ENCODE data around the gene GCH1.
"Not testable (repeated sequence)": the region's sequence is repeated elsewhere in the genome, so short reads cannot be mapped to it uniquely, and the experiment has no call there.

Gene GCH1

DNA sequence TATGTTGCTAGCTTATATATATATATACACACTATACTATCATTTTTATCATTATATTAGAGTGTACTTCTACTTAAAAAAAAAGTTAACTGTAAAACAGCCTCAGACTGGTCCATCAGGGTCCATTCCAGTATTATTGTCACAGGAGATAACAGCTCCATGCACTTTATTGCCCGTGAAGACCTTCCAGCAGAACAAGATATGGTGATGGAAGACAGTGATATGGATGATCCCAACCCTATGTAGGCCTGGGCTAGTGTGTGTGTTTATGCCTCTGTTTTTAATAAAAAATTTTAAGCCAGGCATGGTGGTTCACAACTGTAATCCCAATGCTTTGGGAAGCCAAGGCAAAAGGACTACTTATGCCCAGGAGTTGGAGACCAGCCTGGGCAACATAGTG is 86.2 kb downstream of the GCH1 start:
- no peak for DNase-seq

DNA sequence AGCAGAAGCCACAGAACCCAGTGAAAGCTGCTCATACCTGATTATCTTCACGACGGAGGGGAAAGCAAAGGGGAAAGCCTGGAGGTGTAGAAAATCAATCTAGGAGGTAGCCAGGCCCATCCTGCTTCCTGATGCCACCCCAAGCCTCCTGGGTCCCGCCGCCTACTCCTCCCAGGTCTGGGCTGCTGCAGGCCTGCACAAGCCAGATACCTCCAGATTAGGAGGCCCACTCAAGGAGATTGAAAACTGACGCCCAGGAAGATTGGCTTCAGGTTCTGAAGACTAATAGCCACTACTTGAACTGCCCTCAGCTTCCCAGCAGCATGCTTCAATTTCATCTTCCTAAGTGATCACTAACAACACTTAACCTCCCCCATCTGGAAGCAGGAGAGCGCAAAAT is 87.1 kb downstream of the GCH1 start:
- DNase-seq: no peak

DNA sequence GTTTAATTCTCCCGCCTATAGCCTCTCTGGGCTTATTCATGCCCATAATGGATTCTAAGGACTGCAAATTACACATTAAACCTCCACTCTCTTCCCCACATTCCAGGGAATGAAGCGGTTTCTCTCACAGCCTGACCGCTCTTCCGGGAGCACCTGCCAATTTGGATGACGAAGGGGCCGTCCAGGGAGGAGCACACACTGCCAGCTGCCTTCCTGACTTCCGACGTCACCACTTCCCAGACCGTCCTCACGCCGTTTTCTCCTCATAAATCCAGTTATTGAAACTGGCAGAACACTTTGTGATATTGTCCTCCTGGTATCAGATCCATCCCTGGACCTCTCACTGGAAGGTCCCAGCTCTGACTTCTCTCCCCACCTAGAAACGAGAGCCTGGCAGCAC is 87.6 kb downstream of the GCH1 start:
- no peak for DNase-seq

DNA sequence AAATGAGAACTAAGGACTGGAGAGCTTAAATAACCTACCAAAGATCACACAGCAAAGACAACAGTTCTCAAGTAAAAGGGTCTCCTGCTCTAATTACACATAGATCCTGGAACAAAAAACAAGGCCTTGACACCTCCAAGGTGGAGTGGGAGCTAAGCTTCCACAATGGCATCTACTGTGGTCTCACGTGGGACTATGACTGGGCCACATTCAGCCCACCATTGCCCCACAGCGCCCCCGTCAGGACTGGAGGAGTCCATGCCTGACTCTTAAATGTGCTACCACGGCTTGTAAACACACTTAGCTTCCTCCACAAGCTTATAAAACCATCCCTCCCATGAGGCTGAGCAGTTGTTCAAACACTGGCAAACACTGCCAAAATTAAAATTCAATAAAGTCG is 88.5 kb downstream of the GCH1 start:
- peak; percentile 56 for DNase-seq

DNA sequence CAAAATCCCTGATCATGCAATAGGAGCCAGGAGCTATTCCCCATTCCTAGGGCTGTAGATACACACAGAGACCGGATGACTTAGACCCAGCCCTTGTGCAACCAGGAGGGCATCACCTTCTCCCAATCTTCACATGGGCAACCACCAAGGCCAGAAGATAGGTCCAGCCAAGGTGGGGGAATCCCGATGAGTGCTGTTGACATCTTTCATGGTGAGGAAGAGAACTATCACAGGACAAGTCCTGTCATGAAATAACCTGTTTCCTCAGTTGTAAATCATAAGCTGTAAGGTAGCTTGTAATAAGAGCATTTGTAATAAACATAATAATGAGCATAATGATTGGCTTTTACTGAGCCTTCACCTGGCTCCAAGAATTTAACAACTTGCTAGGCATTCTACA is 89.5 kb downstream of the GCH1 start:
- no peak for DNase-seq

DNA sequence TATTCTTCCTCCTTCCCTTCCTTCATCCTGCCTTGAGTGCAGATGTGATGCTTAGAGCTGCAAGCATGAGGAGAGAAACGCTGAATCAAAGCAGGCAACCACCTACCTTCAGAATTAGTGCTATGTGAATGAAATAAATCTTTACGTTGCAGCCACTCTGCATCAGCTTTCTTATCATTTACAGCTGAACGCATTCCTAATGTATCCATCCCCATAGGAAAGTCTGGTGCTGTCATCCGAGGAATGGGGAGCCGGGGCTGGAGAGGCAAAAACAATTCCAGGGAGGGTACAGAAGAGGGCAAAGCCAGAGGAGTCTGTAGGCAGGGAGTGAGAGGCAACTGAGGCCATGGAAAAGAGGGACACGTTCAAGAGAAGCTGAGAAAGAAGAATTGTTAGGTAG is 90.0 kb downstream of the GCH1 start:
- no peak for DNase-seq

DNA sequence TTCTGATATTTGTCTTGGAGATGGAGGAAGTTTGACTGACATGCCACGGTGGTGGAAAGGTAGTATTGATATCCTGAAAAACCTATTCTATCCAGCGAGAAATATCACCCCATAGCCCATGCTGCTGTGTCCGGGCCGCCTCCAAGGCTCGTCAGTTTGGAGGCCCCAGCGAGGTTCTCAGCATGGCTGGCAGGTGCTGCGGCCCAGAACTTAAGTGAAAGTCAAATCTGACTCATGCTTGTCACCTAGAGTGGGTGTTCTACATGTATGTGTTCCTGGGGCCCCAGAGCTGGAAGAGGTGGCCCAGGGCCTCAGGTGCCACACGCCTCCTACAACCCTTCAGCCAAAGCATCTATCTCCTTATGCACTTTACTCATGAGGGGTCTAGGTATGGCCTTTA is 92.9 kb downstream of the GCH1 start:
- DNase-seq: peak; percentile 15

DNA sequence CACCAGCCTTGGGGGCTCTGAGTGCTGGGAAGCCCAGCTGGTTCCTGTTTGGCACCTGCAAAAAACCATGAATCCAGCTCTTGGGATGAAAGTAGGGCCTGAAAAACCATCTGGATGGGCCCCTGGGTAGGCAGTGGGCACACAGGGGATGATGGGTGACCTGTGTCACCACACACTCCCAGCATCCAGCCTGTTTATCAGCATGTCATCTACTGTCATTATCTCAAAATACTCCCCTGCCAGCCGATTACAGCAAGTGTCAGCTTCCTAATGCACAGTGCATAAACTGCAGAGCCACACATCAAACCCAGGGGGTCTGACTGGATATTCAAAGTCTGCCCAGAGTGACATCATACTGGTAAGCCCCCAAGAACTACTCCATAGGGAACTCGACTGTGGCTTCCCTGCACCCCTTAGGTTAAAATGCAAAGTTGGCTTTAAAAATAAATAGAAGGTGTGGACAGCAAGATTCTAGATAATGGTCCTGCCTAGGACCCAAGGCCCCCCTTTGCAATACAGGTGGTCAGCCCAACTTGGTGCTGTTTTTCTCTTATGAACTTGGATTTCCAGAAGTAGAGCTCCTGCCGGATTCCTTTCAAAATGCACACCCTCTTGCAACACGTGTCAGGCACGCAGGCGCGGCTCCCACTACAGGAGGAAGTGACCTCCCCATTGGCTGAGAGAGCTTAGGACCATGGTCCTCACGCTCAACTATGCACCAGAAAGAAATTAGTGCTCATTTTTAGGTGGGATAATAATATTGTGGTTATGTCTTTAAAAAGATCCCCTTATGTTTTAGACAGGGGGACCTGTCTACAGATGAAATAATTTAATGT is 94.1 kb downstream of the GCH1 start:
- no peak for DNase-seq

DNA sequence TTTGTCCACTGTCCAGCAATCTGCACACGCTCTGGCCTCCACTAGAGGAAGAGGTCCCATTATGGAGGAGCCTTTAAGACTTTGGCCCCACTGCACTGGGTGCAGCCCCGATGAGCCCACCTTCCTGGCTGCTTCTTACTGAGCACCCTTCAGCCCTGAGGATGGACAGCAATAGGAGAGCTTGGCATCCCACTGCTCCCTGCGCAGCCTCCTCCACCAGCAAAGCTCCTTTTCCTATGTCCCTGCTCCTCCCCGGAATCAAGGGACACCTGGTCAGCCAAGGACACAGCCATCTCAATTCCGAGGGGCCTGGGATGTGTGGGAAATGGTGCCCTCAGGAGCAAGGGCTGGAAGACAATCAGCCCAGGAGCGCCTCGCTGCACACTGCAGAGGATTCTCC is 94.7 kb downstream of the GCH1 start:
- DNase-seq: no peak

DNA sequence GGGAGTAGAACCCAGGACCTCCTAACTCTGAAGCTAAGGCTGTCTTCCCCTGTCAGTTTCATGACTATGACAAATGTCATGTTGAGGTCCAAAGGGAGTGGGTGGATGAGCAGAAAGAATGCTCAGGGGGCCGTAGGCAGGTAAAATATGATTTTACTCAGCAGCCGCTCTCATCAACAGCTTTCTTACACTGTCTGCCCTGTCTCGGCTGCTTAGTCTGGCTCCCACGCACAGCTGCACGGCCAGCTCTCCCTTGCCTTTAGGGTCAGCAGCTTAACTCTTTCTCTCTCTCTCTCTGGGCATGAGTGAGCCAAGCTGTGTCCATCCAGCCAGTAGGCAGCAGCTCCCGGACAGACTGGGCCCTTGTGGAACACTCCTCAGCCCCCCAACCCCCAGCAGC is 95.2 kb downstream of the GCH1 start:
- no peak for DNase-seq

DNA sequence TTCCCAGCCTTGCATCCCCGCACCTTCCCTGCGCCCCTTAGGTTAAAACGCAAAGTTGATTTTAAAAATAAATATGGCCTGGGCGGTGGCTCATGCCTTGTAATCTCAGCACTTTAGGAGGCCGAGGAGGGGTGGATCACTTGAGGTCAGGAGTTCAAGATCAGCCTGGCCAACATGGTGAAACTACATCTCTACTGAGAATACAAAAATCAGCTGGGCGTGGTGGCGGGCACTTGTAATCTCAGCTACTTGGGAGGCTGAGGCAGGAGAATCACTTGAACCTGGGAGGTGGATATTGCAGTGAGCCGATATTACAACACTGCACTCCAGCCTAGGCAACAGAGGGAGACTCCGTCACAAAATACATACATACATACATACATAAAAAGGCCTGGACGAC is 96.0 kb downstream of the GCH1 start:
- no peak for DNase-seq

DNA sequence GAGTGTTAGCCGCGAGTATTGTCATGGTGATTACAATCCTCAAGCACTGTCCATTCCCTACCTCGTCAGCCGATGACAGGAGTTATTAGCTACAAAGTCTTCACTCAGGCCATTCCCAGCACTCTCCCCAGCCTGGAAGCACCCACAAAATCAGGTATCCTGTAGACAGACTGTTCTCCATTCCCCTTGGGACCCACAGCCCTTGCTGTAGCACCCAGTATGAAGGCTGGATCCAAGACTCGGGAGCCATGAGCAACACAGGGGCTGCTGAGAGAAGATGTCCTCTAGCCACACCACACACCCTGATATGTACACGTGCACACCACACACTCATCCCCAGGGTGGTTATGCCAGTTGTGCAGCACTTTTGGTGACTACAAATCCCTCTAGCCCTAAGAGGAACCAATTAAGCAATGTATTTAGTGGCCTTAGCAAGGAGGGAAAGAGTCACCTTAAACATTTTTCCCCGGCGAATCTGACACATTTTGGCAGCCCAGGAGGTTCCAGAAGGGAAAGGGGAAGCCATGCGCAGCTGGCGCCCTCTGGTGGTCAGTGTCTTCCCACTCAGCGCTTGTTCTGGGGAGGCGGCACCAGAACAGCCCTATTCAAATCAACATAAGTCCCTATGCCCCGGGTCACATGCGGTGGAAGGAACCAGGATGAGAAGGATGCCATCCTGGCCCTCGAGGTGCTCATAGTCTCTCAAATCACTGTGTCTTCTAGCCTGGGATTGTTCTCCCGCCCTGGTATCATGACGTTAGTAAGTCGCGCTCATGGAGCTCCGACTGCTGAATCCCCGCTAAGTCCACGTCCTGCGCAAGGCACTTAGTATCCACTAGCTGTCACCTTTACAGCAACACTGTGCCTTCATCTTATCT is 96.9 kb downstream of the GCH1 start:
- DNase-seq: peak; percentile 88

DNA sequence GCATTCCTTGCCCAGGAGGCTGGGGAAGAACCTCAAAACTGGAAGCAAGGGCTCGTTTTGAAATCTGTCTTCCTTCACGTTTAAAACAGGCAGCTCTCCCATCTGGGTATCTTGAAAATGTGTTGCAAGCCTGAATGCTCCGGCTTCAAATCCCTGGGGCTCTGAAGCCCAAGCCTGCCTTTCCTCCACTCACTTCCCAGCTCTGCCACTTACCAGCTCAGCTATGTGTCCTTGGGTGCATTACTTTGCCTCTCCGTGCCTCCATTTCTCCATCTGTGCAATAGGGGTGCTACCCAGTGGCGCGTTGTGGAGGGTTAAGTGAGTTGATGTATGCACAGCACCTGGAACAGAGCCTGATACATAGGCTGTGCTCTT is 97.6 kb downstream of the GCH1 start:
- DNase-seq: no peak

DNA sequence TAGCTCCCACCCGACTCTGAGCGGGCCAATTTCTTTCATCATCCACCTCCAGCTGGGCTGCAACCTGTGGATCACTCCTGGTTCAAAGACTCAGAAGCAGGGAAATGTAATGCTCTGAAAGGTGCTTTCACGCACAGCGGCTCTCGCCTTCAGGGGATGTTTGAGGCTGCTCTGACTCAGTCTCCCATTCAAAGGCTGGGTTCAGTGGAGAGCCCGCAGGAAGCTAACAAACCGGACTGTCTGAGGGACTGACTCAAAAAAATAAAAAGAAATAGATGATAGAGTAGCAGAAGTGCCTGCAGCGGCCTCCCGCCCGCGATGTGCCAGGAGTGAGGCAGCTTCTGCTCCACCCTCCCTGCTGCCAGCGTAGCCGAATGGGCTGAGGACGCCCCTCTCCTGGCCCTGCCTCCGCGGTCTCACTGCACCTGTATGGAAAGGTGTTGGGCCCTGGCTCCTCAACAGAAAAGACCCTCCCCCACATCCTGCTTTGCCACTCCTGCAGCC is 98.0 kb downstream of the GCH1 start:
- no peak for DNase-seq

DNA sequence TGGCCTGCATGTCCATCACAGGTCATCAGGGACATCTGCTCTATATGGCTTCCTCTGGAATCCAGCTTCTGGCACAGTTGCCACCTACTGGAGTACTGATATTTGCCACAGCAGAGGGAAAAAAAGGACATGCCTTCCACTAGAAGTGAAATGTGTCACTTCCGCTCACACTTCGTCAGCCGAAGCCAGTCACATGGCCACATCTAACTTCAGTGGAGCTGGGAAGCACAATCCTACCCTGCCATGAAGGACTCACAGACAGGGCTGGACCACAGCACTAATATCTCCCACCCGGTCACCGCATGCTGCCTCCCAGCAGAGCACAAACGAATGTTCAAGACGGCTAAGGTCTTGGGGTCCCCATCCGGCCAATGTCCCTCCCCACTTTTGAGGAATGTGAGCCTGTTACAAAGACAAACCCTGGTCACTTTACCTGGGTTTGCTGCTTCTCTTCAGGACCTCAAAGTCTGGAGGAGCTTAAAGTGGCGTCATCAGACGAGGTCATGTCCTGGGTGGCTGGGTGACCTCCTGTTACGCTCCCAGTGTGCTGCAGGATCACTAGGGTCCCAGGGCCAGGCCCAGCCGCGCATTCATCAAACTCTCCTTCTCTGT is 98.6 kb downstream of the GCH1 start:
- DNase-seq: no peak

DNA sequence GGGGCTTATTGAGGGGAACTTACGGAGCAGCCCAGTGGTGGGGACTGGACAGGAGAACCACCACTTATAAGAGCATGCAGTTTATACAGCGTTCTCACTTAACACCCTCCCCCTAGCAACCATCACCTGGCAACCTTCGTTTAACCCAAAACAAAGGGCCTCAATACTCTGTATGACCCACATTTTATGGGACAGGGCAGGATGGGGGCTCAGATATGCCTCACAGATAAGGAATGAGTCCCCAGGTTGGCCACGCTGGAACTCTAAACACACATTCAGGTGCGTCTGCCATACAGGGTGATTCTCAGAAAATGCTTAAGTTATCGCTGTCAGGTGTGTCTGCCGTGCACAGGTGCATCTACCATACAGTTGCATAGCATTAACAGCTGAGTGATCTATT is 99.2 kb downstream of the GCH1 start:
- DNase-seq: no peak

DNA sequence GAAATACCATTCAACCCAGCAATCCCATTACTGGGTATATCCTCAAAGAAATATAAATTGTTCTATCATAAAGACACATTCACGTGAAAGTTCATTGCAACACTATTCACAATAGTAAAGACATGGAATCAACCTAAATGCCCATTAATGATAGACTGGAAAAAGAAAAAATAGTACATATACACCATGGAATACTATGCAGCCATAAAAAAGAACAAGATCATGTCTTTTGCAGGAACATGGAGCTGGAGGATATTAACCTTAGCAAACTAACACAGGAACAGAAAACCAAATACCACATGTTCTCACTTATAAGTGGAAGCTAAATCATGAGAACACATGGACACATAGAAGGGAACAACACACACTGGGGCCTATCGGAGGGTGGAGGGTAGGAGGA is 101.1 kb downstream of the GCH1 start:
- DNase-seq: not testable (repeated sequence)

DNA sequence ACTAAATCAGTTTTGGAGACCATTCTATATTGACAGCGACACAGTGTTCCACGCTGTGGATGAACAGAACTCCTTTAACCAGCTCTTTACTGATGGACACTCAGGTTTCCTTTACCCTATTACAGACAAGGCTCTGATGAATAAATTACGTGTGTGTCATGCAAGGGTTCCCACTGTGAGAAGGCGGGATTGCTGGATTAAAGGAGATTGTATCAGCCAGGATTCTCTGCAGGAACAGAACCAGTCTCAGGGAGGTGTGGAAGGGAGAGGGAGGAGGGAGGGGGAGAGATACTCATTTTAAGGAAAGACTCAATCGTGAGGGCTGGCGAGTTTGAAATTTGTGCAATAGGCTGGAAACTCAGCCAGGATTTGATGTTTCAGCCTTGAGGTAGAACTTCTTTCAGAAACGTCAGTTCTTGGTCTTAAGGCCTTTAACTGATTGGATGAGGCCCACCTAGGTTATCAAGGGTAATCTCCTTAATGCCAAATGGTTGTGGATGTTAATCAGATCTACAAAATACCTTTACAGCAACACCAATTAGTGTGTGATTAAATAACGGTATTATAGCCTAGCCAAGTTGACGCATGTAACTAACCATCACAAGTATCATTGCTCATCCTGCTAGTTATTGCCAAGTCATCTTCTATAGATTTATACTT is 104.0 kb downstream of the GCH1 start:
- no peak for DNase-seq

DNA sequence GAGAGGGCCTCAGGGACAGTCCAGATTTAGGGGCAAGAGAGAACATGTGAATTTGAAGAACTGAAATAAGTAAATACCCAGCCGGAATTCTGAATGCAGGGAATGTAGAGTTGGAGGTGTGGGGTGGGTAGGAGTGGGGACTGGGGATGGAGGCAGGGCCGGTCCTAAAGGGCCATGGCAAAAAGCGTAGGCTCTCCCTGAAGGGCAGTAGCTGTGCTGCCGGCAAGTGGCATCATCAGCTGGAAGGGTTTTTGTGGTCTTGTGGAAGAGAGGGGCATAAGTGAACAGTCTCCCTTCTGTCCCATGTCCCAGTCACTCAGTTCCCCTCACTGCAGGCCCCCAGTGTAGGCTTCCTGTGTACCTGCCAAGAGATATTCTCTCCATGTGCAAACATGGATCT is 104.6 kb downstream of the GCH1 start:
- DNase-seq: no peak

DNA sequence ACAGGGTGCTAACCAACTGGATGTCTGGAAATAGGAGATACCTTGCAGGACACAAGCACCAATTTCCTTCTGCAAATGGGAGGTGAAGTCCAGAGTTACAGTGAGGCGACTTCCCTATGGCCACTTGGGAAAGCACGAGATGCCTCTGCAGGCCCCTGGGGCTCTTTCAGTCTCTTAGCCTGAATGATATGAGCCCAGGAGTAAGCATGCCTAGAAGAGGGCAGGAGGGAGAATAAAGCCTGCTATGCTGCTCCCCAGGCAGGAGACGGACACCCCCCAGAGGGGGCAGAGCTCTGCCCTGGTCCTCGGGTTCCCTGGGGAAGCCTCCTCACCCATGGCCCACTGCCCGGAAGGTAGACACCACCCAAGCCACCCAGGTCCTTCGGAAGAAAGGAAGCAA is 105.1 kb downstream of the GCH1 start:
- no peak for DNase-seq

DNA sequence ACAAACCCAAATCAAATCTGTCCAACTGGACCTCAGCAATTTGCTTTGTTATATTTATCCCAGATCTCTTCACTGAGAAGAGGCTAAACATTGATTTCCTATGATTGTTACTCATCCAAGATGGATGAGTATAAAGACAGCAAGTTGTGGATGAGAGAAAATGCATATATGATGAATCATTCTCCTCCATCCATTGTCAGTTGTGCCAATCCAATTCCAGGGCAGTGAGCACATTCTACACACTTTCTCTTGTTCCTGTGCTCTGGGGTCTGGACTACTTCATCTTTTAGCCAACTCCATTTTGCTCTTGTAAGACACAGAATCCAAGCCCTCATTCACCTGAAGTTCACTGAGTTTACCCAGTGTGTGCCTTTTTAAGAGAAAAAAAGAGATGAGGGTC is 105.7 kb downstream of the GCH1 start:
- no peak for DNase-seq

DNA sequence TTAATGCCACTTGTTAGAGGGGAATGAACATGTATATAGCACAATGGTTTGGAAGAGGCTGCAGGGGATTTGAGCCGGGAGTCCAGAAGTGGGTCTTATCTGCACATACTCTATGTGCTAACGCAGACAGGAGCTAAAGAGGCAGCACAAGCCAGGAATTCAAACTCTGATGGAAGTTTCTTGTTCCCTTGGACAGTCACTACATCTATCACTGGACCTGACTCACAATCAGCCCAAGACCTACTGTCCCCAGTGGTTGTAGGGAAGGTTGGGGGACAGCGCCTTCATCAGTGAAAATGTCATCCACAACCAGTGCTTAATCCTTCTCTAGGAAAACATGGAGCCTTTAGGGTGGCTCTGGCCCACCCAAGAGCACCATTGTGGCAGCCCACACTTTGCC is 107.8 kb downstream of the GCH1 start:
- no peak for DNase-seq

DNA sequence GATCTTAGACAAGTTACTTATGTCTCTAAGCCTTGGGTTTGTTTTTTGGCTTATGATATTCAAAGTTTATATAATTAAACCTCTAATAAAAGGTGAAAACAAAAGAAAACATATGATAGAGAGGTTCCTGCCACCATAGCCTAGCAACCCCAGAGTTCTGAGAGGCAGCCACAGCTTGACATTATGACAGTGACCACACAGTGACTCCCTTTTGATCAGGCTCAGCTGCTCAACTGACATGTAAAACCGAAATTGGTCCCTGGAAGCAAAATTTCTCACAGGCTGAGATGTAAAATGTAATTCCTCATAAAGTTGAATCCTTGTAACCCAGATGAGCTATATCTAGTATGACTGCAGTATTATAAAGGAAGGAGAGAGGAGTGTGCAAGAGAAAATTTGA is 108.5 kb downstream of the GCH1 start:
- no peak for DNase-seq

Data from stimulated activated CD4-positive, alpha-beta T cell treated with anti-CD3 and anti-CD28 coated beads, Interleukin-15, amount 100 ng/mL, for 24 hours (primary cell).